ACHN (cell line): ENCODE results near the gene TAS1R1.

ENCODE experiments used
- DNase-seq: peaks from one replicate; pipeline ENCODE4 v3.0.0-alpha.2; 2015
- in situ Hi-C: cut with HindIII; loops from 2 replicates; pipeline ENCODE4 v1.10.0; 2017; ENCODE audit warnings: low sequenced_read_pairs, low pct_ligation_motif_present, low pct_unique_long_range_greater_than_20kb

The TAS1R1 gene

DNA sequence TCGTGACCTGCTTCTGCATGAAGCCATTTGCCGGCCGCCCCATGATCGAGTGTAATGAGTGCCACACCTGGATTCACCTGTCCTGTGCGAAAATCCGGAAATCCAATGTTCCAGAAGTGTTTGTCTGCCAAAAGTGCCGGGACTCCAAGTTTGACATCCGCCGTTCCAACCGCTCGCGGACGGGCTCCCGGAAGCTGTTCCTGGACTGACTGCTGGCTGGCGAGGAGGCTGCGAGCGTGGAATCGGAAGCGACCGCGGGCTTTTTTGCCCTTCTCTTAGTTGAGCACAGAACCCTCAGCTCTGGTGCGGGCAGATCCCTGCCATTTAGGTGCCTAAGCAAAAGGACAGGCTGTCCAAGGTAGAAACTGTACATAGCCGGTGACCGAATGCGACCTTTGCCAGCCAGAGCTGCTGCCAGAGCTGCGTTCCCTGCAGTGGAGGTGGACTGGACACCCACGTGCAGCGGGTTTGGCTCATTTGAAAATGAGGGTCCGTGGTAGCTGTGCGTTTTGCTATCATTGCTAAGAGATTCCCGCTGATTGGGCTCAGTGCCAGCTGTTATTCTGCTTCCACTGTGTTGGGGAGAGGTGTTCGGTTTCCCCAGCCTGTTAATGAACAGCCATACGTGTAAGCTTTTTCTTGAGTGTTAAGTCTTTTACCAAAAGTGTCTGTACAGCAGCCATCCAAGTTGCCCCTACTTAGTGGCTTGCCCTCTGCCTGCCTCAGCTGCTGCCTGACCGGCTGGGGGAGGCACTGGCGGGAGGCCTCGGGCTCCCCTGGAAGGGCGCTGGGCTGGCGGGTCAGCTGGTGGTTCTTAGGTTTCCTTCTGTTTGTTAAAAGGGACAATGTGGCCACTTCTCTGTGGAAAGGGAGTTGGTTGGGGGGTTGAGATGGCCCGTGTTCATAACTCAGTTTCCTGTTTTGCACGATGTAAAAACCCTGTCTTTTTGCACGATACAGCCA lies 66.6 kb downstream of the TAS1R1 start:
- in situ Hi-C loops = no loop called here
- DNase-seq = no peak

DNA sequence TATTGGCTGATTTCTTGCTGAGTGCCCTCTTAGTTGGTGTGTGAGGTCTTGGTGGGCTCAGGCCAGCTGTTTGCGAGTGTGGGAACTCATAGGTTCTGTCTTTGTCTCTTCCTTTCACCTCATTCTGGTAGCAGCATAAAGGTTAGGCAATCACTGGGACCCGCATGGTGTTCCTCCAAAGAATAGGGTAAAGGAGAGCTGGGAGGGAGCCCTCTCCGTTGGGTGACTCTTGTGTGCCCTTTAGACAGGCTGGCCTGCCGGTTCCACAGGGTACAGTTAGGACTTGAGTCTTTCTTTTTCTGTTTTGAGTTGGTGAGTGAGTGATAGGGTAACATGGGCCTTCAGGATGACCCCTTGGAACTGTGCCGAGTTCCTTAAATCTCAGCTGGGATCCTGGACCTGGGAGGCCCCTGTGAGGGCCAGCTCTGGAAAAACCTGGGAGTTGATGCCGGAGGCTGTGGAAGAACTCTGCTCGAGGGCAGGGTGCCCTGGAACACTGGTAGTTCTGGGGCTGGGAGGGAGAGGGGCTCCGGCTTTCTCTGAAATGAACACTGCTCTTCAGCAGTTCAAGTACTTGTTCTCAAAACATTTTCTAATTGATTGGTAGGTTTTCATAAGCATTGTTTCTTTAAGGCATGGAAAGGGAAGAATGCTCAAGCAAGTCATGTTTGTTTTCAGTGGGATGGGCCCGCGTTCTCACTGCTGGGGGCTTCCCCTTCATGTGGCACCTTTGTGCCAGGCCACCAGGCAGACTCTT lies 67.5 kb downstream of the TAS1R1 start:
- in situ Hi-C loops = no loop called here

DNA sequence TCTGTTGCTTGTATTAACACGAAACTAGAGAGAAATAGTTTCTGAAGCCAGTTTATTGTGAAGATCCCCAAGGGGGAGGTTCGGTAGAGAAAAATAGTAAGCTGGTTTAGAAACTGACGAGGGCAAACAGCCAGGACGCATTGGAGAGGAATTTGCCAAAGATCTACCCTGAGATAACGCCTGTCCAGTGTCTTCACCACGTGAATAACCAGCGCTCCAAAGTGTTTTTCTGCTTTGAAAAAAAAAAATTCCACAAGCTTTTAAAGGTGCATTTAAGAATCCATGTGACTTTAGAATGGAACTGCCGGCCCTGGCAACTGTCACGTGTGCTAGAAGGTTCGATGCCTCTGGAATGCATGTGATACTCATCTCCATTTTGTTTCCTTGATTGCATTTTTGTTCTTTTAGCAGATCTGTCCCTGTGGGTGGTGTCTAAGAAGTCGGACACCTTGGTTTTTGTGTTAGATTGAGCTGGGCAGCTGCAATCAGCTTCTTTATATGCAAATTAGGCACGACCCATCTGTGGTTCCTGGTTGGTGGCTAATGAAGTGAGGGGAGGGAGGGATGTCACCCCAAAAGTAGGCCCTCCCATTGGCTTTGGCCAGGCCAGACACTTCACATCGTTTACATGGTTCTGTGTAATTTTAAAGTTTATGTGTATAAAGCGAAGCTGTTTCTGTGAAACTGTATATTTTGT lies 68.3 kb downstream of the TAS1R1 start:
- no peak for DNase-seq
- in situ Hi-C loops = no loop called here

More for the DNA sequence above, 67.5 kb downstream of the TAS1R1 start:
- DNase-seq = no peak

- peak; percentile 82 for DNase-seq
- in situ Hi-C loops = no loop called here
These were observed 69.8 kb downstream of the TAS1R1 start, which contains the start of gene THAP3 for GRCh38 chr1:6624710-6625583. TSS of gene THAP3 (plus strand) at chr1:6624868. CDS start at chr1:6625219, 351 bp downstream.

GRCh38 chr1:6625584-6626149 lies 70.6 kb downstream of the TAS1R1 start:
- peak; percentile 44 for DNase-seq
- in situ Hi-C loops = no loop called here

DNA sequence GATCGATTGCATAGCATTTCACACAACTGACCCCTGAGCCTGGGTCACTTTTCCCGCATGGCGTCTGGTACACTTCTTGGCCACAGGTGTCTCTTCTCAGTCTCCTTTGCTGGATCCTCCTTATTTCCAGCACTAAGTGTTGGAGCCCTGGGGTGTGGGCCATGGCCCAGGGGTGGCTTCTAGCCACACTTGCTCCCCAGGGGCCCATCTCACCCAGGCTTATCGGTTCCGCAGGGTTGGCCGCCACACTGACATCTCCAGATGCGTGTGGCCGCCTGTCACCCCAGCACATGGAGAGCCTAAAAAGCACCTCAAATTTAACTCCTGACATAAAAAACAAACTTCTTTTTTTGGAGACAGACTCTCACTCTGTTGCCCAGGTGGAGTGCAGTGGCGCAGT lies 71.9 kb downstream of the TAS1R1 start:
- no peak for DNase-seq
- in situ Hi-C loops = no loop called here

DNA sequence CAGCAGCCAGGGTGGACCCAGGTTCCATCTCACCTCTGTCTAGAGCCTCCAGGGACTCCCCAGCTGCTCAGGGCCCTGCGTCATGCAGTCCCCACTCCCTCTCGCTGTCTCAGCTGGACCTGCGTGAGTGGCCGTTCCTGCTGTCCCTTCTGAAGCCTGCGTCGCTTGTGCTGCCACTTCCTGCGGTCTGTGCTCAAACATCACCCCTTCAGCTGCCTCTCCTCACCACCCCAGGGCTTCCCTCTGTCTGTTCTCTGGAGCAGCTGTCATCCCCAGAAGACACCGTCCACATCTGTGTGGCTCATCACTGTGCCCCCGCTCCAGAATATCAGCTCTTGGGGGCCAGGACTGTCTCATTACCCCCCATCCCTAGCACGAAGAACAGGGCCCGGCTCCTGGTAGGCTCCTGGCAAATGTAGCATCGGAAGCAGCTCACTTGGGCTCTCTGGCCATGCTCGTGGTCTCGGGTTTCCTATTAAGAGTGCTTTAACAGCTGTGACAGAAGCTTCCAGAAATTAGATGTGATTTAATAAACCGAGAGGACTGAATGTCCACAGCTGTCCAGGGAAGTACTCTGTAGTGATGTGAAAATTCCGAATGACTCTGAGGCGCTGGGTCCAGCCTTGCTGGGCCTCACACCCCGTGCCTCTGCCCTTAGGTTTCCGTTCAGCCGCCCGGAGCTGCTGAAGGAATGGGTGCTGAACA lies 72.9 kb downstream of the TAS1R1 start:
- no peak for DNase-seq
- in situ Hi-C loops = no loop called here

- no peak for DNase-seq
- in situ Hi-C loops = no loop called here
These were observed 73.9 kb downstream of the TAS1R1 start for GRCh38 chr1:6628971-6629479.
